CD4-positive, alpha-beta memory T cell (primary cell): ENCODE results near the gene SLC9C2. TPM values are rescaled to one million over a fixed set of nuclear protein-coding genes. Genes with fewer than 3 reads are reported as not detected.
"Not testable (repeated sequence)": the region's sequence is repeated elsewhere in the genome, so short reads cannot be mapped to it uniquely, and the experiment has no call there.

Experiments used
- CTCF ChIA-PET: fragments of 350-600 bp; sonication (Branson Sonifier 250); formaldehyde crosslinking; loops from one replicate; lab custom pipeline; 2021; ENCODE audit warnings: inconsistent platforms; ENCODE audit not compliant: partially characterized antibody; lab: Charles Lee
- POLR2A ChIA-PET: fragments of 350-600 bp; sonication (Branson Sonifier 250); formaldehyde crosslinking; loops from one replicate; lab custom pipeline; 2021; ENCODE audit not compliant: partially characterized antibody; lab: Charles Lee
- DNase-seq, 5 donors: peaks; one replicate each; pipeline versions ENCODE4 v3.0.0 to v3.0.0-alpha.2; 2020 to 2022; ENCODE audit warnings: mixed read lengths in 1 of 5
- H3K27ac ChIP-seq: one replicate; pipeline ENCODE4 v1.7.0; 2013; ENCODE audit warnings: low read depth, low read length
- H3K27me3 ChIP-seq: 2 replicates; pipeline ENCODE4 v1.7.0; 2013; ENCODE audit warnings: mild to moderate bottlenecking, low read length, moderate library complexity; ENCODE audit not compliant: insufficient read depth
- H3K36me3 ChIP-seq: 2 replicates; pipeline ENCODE4 v1.7.0; 2013; ENCODE audit warnings: mild to moderate bottlenecking, low read length, moderate library complexity; ENCODE audit not compliant: insufficient read depth
- H3K4me1 ChIP-seq: 2 replicates; pipeline ENCODE4 v1.7.0; 2013; ENCODE audit warnings: mild to moderate bottlenecking, low read length, moderate library complexity; ENCODE audit not compliant: insufficient read depth
- H3K4me3 ChIP-seq, 2 donors: one replicate each; pipeline ENCODE4 v1.7.0; 2013; ENCODE audit warnings: low read length in 2 of 2, mild to moderate bottlenecking in 1 of 2
- H3K9me3 ChIP-seq, 2 donors: one replicate each; pipeline ENCODE4 v1.7.0; 2013; ENCODE audit warnings: low read length in 2 of 2, control low read depth in 1 of 2; ENCODE audit not compliant: control insufficient read depth in 1 of 2
- H3K27ac Mint-ChIP-seq, 7 donors: one replicate each; pipeline ENCODE4 v1.8.0; 2020 to 2021; ENCODE audit warnings: mixed read lengths in 7 of 7, mild to moderate bottlenecking in 6 of 7, inconsistent platforms in 3 of 7, moderate library complexity in 3 of 7
- H3K27me3 Mint-ChIP-seq, 2 donors: one replicate each; pipeline ENCODE4 v1.8.0; 2020 to 2021; ENCODE audit warnings: mixed read lengths in 2 of 2
- H3K36me3 Mint-ChIP-seq, 2 donors: one replicate each; pipeline ENCODE4 v1.8.0; 2020 to 2021; ENCODE audit warnings: mixed read lengths in 2 of 2, inconsistent platforms in 1 of 2, mild to moderate bottlenecking in 1 of 2
- H3K4me1 Mint-ChIP-seq, 4 donors: one replicate each; pipeline ENCODE4 v1.8.0; 2020 to 2021; ENCODE audit warnings: mixed read lengths in 4 of 4, mild to moderate bottlenecking in 1 of 4
- H3K4me3 Mint-ChIP-seq, 8 donors: one replicate each; pipeline ENCODE4 v1.8.0; 2020 to 2021; ENCODE audit warnings: mixed read lengths in 8 of 8, mild to moderate bottlenecking in 7 of 8, moderate library complexity in 6 of 8, inconsistent platforms in 3 of 8
- H3K9me3 Mint-ChIP-seq, 8 donors: one replicate each; pipeline ENCODE4 v1.8.0; 2020 to 2021; ENCODE audit warnings: mixed read lengths in 8 of 8, mild to moderate bottlenecking in 5 of 8, inconsistent platforms in 3 of 8, moderate library complexity in 1 of 8
- intact Hi-C: fragments of 100-400 bp; cut with micrococcal nuclease; formaldehyde crosslinking; loops from one replicate; pipeline ENCODE4 v1.15.1; 2023
- polyA plus RNA-seq, 2 donors: library from polyadenylated mRNA; unstranded; fragments of 300-500 nt; fragmentation: Illumina TruSeq; gene quantifications; one replicate each; pipeline ENCODE4 v1.2.3, GENCODE V29; 2021
- total RNA-seq, 2 experiments: library from RNA; stranded (reverse); gene quantifications; one replicate each; pipeline ENCODE4 v1.2.3, GENCODE V29; 2021

Gene SLC9C2
- total and polyA plus RNA-seq, 4 experiments from 2014 or later: not detected

DNA sequence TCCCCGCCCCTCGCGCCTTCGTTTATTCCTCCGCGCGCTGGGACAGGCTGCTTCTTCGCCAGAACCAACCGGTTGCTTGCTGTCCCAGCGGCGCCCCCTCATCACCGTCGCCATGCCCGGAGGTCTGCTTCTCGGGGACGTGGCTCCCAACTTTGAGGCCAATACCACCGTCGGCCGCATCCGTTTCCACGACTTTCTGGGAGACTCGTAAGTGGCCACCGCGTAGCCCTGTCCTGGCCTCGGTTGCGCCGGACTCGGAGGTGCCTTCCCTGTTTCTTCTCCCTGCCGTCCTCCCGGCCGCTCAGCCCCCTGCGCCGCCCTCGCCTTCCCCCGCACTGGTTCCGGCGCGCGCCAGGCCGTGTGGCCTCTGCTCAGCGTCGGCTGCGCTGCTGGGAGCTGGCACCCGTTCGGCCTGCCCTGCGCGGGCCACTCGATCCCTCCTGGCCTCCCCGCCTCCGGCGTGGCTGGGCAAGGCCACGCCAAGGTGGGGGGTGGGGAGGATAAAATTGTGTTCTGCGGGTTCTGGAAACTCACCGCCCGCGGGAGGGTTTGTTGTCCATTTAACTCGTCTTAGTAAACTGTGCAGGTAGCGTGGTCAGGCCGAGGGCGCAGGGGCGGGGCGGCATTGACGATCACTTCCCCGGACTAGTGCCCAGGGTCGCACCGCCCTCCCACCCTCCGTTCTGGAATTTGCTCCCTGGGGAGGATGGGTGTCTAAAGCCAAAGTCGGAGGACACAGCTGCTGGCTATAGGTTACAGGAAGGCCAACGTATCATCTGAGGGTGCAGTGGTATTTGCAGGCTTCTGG is 125.4 kb downstream of the SLC9C2 start, which contains the start of gene PRDX6:
TSS of gene PRDX6 (plus strand) at position 50 of the 808 bp plus-strand sequence. CDS start at position 113, 63 bp downstream.
- H3K27ac Mint-ChIP-seq: peak within 1 kb of the TSS; percentile 89 to 95 (median 92)
- intact Hi-C loops: loop anchor here (1.0 to 10.0 kb wide), 6 partner anchors 238 to 1517 kb away; partner anchors contain the start of genes CACYBP, RABGAP1L, RC3H1 and ZBTB37
- H3K4me1 Mint-ChIP-seq: peaks cover 36 to 68% (median 56%) of the 10 kb centered on the region in 4 donors
- H3K27ac ChIP-seq: peak within 1 kb of the TSS; percentile 89
- H3K4me1 ChIP-seq: peaks cover 61% of the 10 kb centered on the region
- H3K9me3 ChIP-seq: no peaks in the 10 kb centered on the region
- H3K36me3 ChIP-seq: peaks cover 12% of the 10 kb centered on the region
- H3K4me3 Mint-ChIP-seq: peak within 1 kb of the TSS; percentile 89 to 94 (median 91)
- H3K36me3 Mint-ChIP-seq: peaks cover 26 to 42% of the 10 kb centered on the region in 2 donors
- H3K27me3 ChIP-seq: no peaks in the 10 kb centered on the region
- peak within 1 kb of the TSS; percentile 93 for H3K4me3 ChIP-seq
- CTCF ChIA-PET: interaction anchor here (1.0 to 4.8 kb wide), 4 partner anchors 18 to 237 kb away, joined by 3 to 41 read pairs (median 6); partner anchors contain the start of gene KLHL20
- H3K9me3 Mint-ChIP-seq: no peaks in the 10 kb centered on the region
- H3K27me3 Mint-ChIP-seq: no peaks in the 10 kb centered on the region
- peak; percentile 11 to 85 (median 76) for DNase-seq
- POLR2A ChIA-PET: interaction anchor here (0.7 to 4.2 kb wide), 26 partner anchors 8 to 1735 kb away, joined by 3 to 49 read pairs (median 5); partner anchors contain the start of genes CACYBP, CENPL, DARS2 and GAS5

DNA sequence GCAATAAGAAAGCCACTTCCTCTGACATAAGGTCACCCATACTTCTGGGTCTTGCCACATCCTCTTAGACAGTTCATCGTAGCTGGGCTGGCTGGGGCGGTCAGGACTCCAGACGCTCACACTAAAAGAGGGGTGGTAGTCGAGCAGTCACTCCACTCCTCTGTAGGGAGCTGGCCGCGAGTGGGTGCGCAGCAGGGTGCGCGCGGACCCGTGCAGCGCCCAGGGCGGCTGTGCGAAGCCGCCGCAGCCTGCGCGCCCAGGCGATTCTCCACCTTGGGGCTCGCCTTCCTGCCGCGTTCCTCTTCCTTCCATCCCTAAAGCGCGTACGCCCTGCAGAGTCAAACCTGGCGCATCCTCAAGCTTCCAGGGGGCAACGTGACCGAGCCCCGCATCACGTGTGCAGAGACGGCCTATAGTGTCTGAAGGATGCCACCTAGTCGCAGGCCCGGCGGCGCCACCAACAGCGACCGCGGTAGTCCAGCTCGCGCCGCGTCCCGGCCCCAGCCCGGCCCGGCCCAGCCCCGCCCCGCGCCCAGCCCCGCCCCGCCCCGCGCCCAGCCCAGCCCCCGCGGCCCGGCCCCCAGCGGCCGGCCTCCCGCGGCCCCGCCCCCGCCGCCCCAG is 126.1 kb downstream of the SLC9C2 start:
- peaks cover 38 to 68% (median 55%) of the 10 kb centered on the region in 4 donors for H3K4me1 Mint-ChIP-seq
- Histone ChIP-seq H3K4me1 (peaks cover 61% of the 10 kb centered on the region), H3K27me3 (no peaks in the 10 kb centered on the region), H3K36me3 (peaks cover 5% of the 10 kb centered on the region), H3K4me3 (peak overlapping the region; percentile 93), H3K9me3 (no peaks in the 10 kb centered on the region), H3K27ac (peak overlapping the region; percentile 89)
- H3K36me3 Mint-ChIP-seq: peaks cover 24 to 41% of the 10 kb centered on the region in 2 donors
- POLR2A ChIA-PET: interaction anchor here (0.6 to 4.2 kb wide), 28 partner anchors 9 to 1734 kb away, joined by 3 to 49 read pairs (median 4); partner anchors contain the start of genes CACYBP, CENPL, DARS2 and GAS5
- H3K9me3 Mint-ChIP-seq: peaks cover 0 to 5% (median 2%) of the 10 kb centered on the region in 8 donors
- peak overlapping the region; percentile 89 to 94 (median 91) for H3K4me3 Mint-ChIP-seq
- H3K27me3 Mint-ChIP-seq: no peaks in the 10 kb centered on the region
- DNase-seq: peak; percentile 77 to 90 (median 84)
- intact Hi-C loops: loop anchor here (1.0 to 10.0 kb wide), 7 partner anchors 45 to 1518 kb away; partner anchors contain the start of genes CACYBP, RABGAP1L, RC3H1 and ZBTB37
- peak overlapping the region; percentile 89 to 95 (median 91) for H3K27ac Mint-ChIP-seq
- CTCF ChIA-PET: interaction anchor here (0.9 to 4.8 kb wide), 5 partner anchors 19 to 392 kb away, joined by 3 to 41 read pairs (median 3); partner anchors contain the start of genes KLHL20 and ZBTB37

- Histone ChIP-seq H3K4me3 (peak overlapping the region; percentile 93), H3K4me1 (peaks cover 61% of the 10 kb centered on the region), H3K27me3 (no peaks in the 10 kb centered on the region), H3K9me3 (no peaks in the 10 kb centered on the region), H3K27ac (peak overlapping the region; percentile 87), H3K36me3 (peaks cover 1% of the 10 kb centered on the region)
- H3K27ac Mint-ChIP-seq: peak overlapping the region; percentile 18 to 93 (median 89)
- CTCF ChIA-PET: interaction anchor here (0.9 to 4.8 kb wide), 5 partner anchors 20 to 392 kb away, joined by 3 to 41 read pairs (median 3); partner anchors contain the start of genes KLHL20 and ZBTB37
- POLR2A ChIA-PET: interaction anchor here (0.6 to 4.2 kb wide), 24 partner anchors 9 to 1734 kb away, joined by 3 to 49 read pairs (median 5); partner anchors contain the start of genes CACYBP, CENPL, DARS2 and GAS5
- H3K9me3 Mint-ChIP-seq: peaks cover 0 to 11% (median 6%) of the 10 kb centered on the region in 8 donors
- intact Hi-C loops: loop anchor here (1.0 to 10.0 kb wide), 5 partner anchors 45 to 1519 kb away; partner anchors contain the start of genes CACYBP, RABGAP1L and RC3H1
- peak overlapping the region; percentile 86 to 93 (median 89) for H3K4me3 Mint-ChIP-seq
- no peaks in the 10 kb centered on the region for H3K27me3 Mint-ChIP-seq
- peaks cover 24 to 41% of the 10 kb centered on the region in 2 donors for H3K36me3 Mint-ChIP-seq
- H3K4me1 Mint-ChIP-seq: peaks cover 38 to 68% (median 53%) of the 10 kb centered on the region in 4 donors
- DNase-seq: peak in 1 of 5 donors; percentile 41
Measured at GRCh38 chr1:173476197-173476664, 126.6 kb downstream of the SLC9C2 start.

DNA sequence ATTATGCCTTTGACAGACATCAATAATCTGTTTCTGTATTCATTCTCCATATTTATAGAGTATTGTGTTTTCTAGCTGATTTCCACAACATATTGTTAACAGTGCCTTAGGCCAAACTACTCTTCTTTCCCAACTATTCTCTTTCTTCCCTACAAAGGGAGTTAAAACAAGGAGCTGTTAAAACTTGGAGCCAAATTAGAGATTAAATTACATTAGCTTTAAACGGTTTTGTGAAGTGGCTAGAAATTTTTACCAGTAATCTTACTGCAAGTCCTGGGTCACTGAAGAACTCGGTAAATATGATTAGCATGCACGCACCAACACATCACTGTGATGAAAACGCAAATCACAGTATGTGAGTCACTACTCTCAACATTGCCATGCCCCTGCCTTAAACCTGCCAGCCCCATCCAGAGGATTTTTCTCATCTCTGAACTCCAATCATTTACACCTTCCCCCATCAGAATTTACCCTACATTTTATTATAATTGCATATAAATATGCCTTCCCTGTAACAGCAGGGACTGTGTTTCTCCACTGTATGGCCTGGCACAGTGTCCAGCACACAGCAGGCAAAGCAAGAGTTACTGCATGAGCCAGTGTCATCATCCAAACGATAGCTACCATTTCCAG is 127.2 kb downstream of the SLC9C2 start:
- no peak for DNase-seq
- Mint-ChIP-seq H3K27ac (peak overlapping the region; percentile 18 to 93 (median 89)), H3K27me3 (no peaks in the 10 kb centered on the region), H3K4me3 (peak overlapping the region; percentile 86 to 93 (median 89)), H3K36me3 (peaks cover 24 to 39% of the 10 kb centered on the region in 2 donors), H3K4me1 (peaks cover 38 to 68% (median 53%) of the 10 kb centered on the region in 4 donors), H3K9me3 (peaks cover 0 to 16% (median 6%) of the 10 kb centered on the region in 8 donors)
- Histone ChIP-seq H3K9me3 (peaks cover 0 to under 1% of the 10 kb centered on the region in 2 donors), H3K4me1 (peaks cover 61% of the 10 kb centered on the region), H3K36me3 (no peaks in the 10 kb centered on the region), H3K27ac (peak overlapping the region; percentile 87), H3K4me3 (peak overlapping the region; percentile 93), H3K27me3 (no peaks in the 10 kb centered on the region)
- CTCF ChIA-PET: interaction anchor here (2.1 to 4.8 kb wide), 2 partner anchors 45 to 239 kb away, joined by 8 to 41 read pairs; partner anchors contain the start of gene KLHL20
- POLR2A ChIA-PET: interaction anchor here (1.0 to 4.2 kb wide), 13 partner anchors 10 to 1733 kb away, joined by 3 to 49 read pairs (median 7); partner anchors contain the start of genes CENPL, DARS2, GAS5 and KLHL20
- intact Hi-C loops: loop anchor here (1.0 to 10.0 kb wide), 5 partner anchors 44 to 1519 kb away; partner anchors contain the start of genes CACYBP, RABGAP1L and RC3H1

DNA sequence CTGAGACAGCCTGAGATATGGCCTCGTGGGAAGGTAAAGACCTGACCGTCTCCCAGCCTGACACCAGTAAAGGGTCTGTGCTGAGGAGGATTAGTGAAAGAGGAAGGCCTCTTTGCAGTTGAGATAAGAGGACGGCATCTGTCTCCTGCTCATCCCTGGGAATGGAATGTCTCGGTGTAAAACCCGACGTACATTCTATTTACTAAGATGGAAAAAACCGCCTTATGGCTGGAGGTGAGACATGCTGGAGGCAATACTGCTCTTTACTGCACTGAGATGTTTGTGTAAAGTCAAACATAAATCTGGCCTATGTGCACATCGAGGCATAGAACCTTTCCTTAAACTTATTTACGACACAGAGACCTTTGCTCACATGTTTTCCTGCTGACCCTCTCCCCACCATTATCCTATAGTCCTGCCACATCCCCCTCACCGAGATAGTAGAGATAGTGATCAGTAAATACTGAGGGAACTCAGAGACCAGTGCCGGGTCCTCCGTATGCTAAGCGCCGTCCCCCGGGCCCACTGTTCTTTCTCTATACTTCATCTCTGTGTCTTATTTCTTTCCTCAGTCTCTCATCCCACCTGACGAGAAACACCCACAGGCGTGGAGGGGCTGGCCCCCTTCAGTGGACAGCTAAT is 128.0 kb downstream of the SLC9C2 start:
- not testable (repeated sequence) for H3K4me3 ChIP-seq, H3K27ac ChIP-seq, H3K36me3 ChIP-seq, H3K27me3 ChIP-seq, H3K9me3 ChIP-seq, H3K27me3 Mint-ChIP-seq, DNase-seq
- Mint-ChIP-seq H3K4me3 (peak overlapping the region in 7 of 8 donors; percentile 11 to 92 (median 72)), H3K4me1 (peaks cover 38 to 68% (median 51%) of the 10 kb centered on the region in 4 donors), H3K27ac (peak overlapping the region in 6 of 7 donors; percentile 1 to 81 (median 60)), H3K36me3 (peaks cover 30 to 41% of the 10 kb centered on the region in 2 donors), H3K9me3 (peaks cover 0 to 23% (median 13%) of the 10 kb centered on the region in 8 donors)
- CTCF ChIA-PET: interaction anchor here (4.8 kb wide), 1 partner anchor 44 kb away, joined by 41 read pairs; no protein-coding TSS in a partner anchor
- H3K4me1 ChIP-seq: peaks cover 56% of the 10 kb centered on the region
- intact Hi-C loops: loop anchor here (5.0 to 10.0 kb wide), 2 partner anchors 547 to 1520 kb away; partner anchors contain the start of genes CACYBP and RC3H1
- POLR2A ChIA-PET: interaction anchor here (1.0 to 4.2 kb wide), 3 partner anchors 9 to 1530 kb away, joined by 3 to 37 read pairs (median 4); partner anchors contain the start of gene KLHL20
